Right atrium auricular region (tissue), 2 donors: Measurements from ENCODE around the gene OR5B21. TPM values are rescaled to one million over a fixed set of nuclear protein-coding genes. Genes with fewer than 3 reads are reported as not detected.

ENCODE experiments used
- DNase-seq: peaks from one replicate; pipeline ENCODE4 v3.0.0-alpha.2; 2019; ENCODE audit warnings: low spot score
- H3K27ac ChIP-seq, 2 donors: fragments of 200-600 bp; sonication (generic); 1 replicate in 1 of 2; 2 replicates in 1 of 2; pipeline ENCODE4 v1.5.1; 2016 to 2019
- H3K27me3 ChIP-seq, 2 donors: fragments of 200-600 bp; sonication (generic); one replicate each; pipeline versions ENCODE4 v1.5.1 to v1.6.0; 2017 to 2019
- H3K36me3 ChIP-seq: fragments of 200-600 bp; sonication (generic); one replicate; pipeline ENCODE4 v1.5.1; 2016
- H3K4me1 ChIP-seq, 2 donors: fragments of 200-600 bp; sonication (generic); one replicate each; pipeline versions ENCODE4 v1.5.1 to v1.6.0; 2017 to 2019
- H3K4me3 ChIP-seq, 2 donors: fragments of 200-600 bp; sonication (generic); 1 replicate in 1 of 2; 2 replicates in 1 of 2; pipeline ENCODE4 v1.5.1; 2017 to 2019; ENCODE audit warnings: mild to moderate bottlenecking in 1 of 2, moderate library complexity in 1 of 2
- H3K9me3 ChIP-seq, 2 donors: fragments of 200-600 bp; sonication (generic); one replicate each; pipeline ENCODE4 v1.5.1; 2019
- CTCF ChIP-seq, 2 donors: fragments of 200-600 bp; sonication (generic); IDR thresholded peaks; one replicate each; pipeline ENCODE4 v1.5.1; 2019; ENCODE audit warnings: antibody characterized with exemption in 2 of 2
- total RNA-seq, 2 donors: library from RNA; depleted of rRNA; stranded (reverse); fragments of >200 nt; gene quantifications; one replicate each; pipeline ENCODE4 v1.1.0, GENCODE V29; 2016

Gene OR5B21
- total RNA-seq, 2 donors from 2014 or later: not detected

DNA sequence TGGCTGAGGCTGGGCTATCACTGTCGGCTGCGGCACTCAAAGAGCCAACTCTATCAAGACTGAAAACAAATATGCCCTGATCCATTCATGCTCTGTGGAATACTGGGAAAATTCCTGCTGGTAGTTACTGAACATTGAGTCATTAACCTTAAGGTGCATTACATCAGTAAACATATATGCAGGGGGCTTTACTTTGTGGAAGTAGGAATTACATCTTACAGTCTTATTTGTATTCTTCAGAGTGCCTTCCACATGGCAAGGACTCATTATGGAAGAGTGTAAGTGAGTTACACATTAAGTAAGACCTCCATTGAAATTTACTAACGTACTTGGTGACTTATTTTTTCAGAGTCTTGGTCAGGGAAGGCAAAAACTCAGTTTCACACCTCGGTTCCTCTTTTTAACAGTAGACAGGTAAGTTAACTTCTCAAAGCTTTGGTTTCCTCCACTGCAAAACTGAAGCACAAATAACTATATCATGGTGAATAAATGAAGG is 4.5 kb downstream of the OR5B21 start:
- Histone ChIP-seq H3K4me3 (no peak overlapping the region), H3K27ac (no peak overlapping the region), H3K27me3 (no peaks in the 10 kb centered on the region), H3K4me1 (no peaks in the 10 kb centered on the region), H3K9me3 (no peaks in the 10 kb centered on the region), H3K36me3 (no peaks in the 10 kb centered on the region)
- no peak for DNase-seq
- no peak for TF ChIP-seq CTCF (IDR thresholded peaks at IDR 0.05)

- no peak overlapping the region for H3K27ac ChIP-seq
- H3K4me1 ChIP-seq: no peaks in the 10 kb centered on the region
- no peak overlapping the region for H3K4me3 ChIP-seq
- no peaks in the 10 kb centered on the region for H3K27me3 ChIP-seq
- no peak for DNase-seq
- H3K9me3 ChIP-seq: no peaks in the 10 kb centered on the region
- no peaks in the 10 kb centered on the region for H3K36me3 ChIP-seq
- TF ChIP-seq CTCF (IDR thresholded peaks at IDR 0.05): no peak
These were observed 5.9 kb downstream of the OR5B21 start for GRCh38 chr11:58502004-58502403.

GRCh38 chr11:58498464-58498863 is 9.4 kb downstream of the OR5B21 start:
- H3K4me1 ChIP-seq: no peaks in the 10 kb centered on the region
- no peaks in the 10 kb centered on the region for H3K9me3 ChIP-seq
- no peak for TF ChIP-seq CTCF (IDR thresholded peaks at IDR 0.05)
- H3K27ac ChIP-seq: no peak overlapping the region
- H3K27me3 ChIP-seq: no peaks in the 10 kb centered on the region
- no peak overlapping the region for H3K4me3 ChIP-seq
- no peaks in the 10 kb centered on the region for H3K36me3 ChIP-seq
- no peak for DNase-seq

DNA sequence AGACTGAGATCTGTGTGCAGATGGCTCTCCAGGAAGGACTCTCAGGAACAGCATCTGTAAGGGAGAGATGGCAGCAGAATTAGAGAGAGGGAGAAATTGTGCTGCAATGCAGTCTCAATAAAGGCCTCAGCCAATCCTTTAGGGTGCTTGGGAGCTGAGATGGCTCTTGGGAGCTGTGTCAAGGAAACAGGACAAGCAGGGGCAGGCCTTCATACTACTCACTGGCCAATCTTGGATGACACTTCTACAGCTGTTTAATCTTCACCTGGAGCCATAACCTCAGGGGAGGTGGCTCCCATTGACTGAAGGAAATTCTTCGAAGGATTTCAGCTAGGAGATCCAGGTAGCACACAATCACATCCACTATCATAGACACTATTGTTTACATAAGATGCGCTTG is 10.0 kb downstream of the OR5B21 start:
- Histone ChIP-seq H3K9me3 (no peaks in the 10 kb centered on the region), H3K4me1 (no peaks in the 10 kb centered on the region), H3K36me3 (no peaks in the 10 kb centered on the region), H3K27ac (no peak overlapping the region), H3K27me3 (no peaks in the 10 kb centered on the region), H3K4me3 (no peak overlapping the region)
- TF ChIP-seq CTCF (IDR thresholded peaks at IDR 0.05): no peak
- no peak for DNase-seq

GRCh38 chr11:58495906-58496305 is 12.0 kb downstream of the OR5B21 start:
- Histone ChIP-seq H3K4me1 (no peaks in the 10 kb centered on the region), H3K36me3 (no peaks in the 10 kb centered on the region), H3K27me3 (no peaks in the 10 kb centered on the region), H3K9me3 (no peaks in the 10 kb centered on the region), H3K4me3 (no peak overlapping the region), H3K27ac (no peak overlapping the region)
- no peak for DNase-seq
- peak in 1 of 2 donors; percentile 9 for TF ChIP-seq CTCF (IDR thresholded peaks at IDR 0.05)

GRCh38 chr11:58494101-58494500 is 13.8 kb downstream of the OR5B21 start:
- no peak overlapping the region for H3K27ac ChIP-seq
- no peak overlapping the region for H3K4me3 ChIP-seq
- no peaks in the 10 kb centered on the region for H3K36me3 ChIP-seq
- H3K27me3 ChIP-seq: no peaks in the 10 kb centered on the region
- TF ChIP-seq CTCF (IDR thresholded peaks at IDR 0.05): no peak
- H3K4me1 ChIP-seq: no peaks in the 10 kb centered on the region
- DNase-seq: no peak
- H3K9me3 ChIP-seq: no peaks in the 10 kb centered on the region
